Erythroblast (primary cell): Measurements from ENCODE around the gene CHGA.

Experiments
- GATA1 ChIP-seq: IDR thresholded peaks from 2 replicates; pipeline ENCODE4 v1.6.1; 2011; ENCODE audit warnings: low read depth, mild to moderate bottlenecking, control low read depth, low read length, moderate library complexity
- POLR2A ChIP-seq: IDR thresholded peaks from 2 replicates; pipeline ENCODE4 v1.6.1; 2011; ENCODE audit warnings: mild to moderate bottlenecking, low read length

GRCh38 chr14:92959189-92959531 is 36.2 kb downstream of the CHGA start:
- TF ChIP-seq POLR2A (no peak), GATA1 (no peak)
